Left lung (tissue), 10 donors: ENCODE results near the gene ADGRG7. TPM values are rescaled to one million over a fixed set of nuclear protein-coding genes. Genes with fewer than 3 reads are reported as not detected.

Source experiments
- ATAC-seq: fragments of 200-7000 bp; cut with Tn5 transposase; one replicate; pipeline ENCODE4 v1.9.1; 2020; ENCODE audit warnings: moderate library complexity
- DNase-seq, 4 donors: peaks; one replicate each; pipeline ENCODE4 v3.0.0-alpha.2; 2013 to 2020
- H3K27ac ChIP-seq, 2 donors: fragments of 200-600 bp; sonication (generic) in 1 of 2; one replicate each; pipeline versions ENCODE4 v1.5.0 to v1.8.0; 2020 to 2021
- H3K27me3 ChIP-seq, 2 donors: fragments of 200-600 bp; sonication (generic) in 1 of 2; one replicate each; pipeline versions ENCODE4 v1.5.0 to v1.8.0; 2020 to 2021
- H3K36me3 ChIP-seq, 2 donors: fragments of 200-600 bp; sonication (generic) in 1 of 2; one replicate each; pipeline versions ENCODE4 v1.5.0 to v1.8.0; 2020 to 2021
- H3K4me1 ChIP-seq, 2 donors: fragments of 200-600 bp; one replicate each; pipeline ENCODE4 v1.8.0; 2021
- H3K4me3 ChIP-seq, 2 donors: fragments of 200-600 bp; sonication (generic) in 1 of 2; one replicate each; pipeline versions ENCODE4 v1.5.0 to v1.8.0; 2020 to 2021; ENCODE audit warnings: mild to moderate bottlenecking in 1 of 2
- H3K9me3 ChIP-seq, 2 donors: fragments of 200-600 bp; sonication (generic) in 1 of 2; one replicate each; pipeline versions ENCODE4 v1.5.0 to v1.8.0; 2020 to 2021
- intact Hi-C, 2 donors: fragments of 100-400 bp; cut with DNase I; formaldehyde crosslinking; loops; one replicate each; pipeline versions ENCODE4 v1.11.2 to v1.14.2; 2022
- polyA plus RNA-seq, 6 donors: library from polyadenylated mRNA; unstranded; fragments of 120-200 nt; gene quantifications; one replicate each; pipeline ENCODE4 v1.2.1, GENCODE V29; 2013; ENCODE audit not compliant: insufficient read length in 6 of 6
- total RNA-seq, 2 donors: library from RNA; stranded (reverse); fragmentation: NEBNext Ultra II Directional; extraction: Animal tissue kit (Norgen Biotek cat#: 25700); gene quantifications; one replicate each; pipeline ENCODE4 v1.2.1, GENCODE V29; 2021
- TF ChIP-seq, protein P1 (sequence below), 2 donors: fragments of 200-600 bp; sonication (generic) in 1 of 2; IDR thresholded peaks; one replicate each; pipeline versions ENCODE4 v1.5.0 to v1.8.0; 2021; ENCODE audit warnings: antibody characterized with exemption in 2 of 2
- donor health status: DM: no; HTN: yes; CAD: no.
- donor health status: DM: no; HTN: no; CAD: no.

ADGRG7 gene
- total and polyA plus RNA-seq, 8 donors = not detected

DNA sequence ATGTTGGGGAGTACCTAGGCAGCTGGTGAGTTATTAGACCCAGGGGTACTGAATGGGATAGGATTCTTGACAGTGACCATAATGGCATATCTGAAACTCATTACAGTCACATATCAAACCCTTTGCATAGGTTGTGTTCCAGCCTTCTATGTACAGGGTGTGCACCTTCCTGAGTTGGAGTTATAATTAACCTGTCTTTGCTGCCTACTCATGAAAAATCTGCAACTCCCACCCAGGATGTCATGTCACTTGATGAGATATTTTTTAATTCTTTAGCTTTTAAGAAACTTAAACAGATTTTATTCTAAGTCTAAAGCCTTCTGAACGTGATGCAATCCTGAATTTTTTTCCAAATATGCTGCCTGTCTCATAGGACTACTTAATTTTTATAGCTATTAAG is 21.1 kb upstream of the ADGRG7 start:
- Histone ChIP-seq H3K36me3 (no peaks in the 10 kb centered on the region), H3K27ac (no peak overlapping the region), H3K4me3 (no peak overlapping the region), H3K27me3 (no peaks in the 10 kb centered on the region), H3K4me1 (no peaks in the 10 kb centered on the region), H3K9me3 (no peaks in the 10 kb centered on the region)
- TF ChIP-seq, protein P1, sequence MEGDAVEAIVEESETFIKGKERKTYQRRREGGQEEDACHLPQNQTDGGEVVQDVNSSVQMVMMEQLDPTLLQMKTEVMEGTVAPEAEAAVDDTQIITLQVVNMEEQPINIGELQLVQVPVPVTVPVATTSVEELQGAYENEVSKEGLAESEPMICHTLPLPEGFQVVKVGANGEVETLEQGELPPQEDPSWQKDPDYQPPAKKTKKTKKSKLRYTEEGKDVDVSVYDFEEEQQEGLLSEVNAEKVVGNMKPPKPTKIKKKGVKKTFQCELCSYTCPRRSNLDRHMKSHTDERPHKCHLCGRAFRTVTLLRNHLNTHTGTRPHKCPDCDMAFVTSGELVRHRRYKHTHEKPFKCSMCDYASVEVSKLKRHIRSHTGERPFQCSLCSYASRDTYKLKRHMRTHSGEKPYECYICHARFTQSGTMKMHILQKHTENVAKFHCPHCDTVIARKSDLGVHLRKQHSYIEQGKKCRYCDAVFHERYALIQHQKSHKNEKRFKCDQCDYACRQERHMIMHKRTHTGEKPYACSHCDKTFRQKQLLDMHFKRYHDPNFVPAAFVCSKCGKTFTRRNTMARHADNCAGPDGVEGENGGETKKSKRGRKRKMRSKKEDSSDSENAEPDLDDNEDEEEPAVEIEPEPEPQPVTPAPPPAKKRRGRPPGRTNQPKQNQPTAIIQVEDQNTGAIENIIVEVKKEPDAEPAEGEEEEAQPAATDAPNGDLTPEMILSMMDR (IDR thresholded peaks at IDR 0.05) = no peak
- intact Hi-C loops = no loop called here
- ATAC-seq (no peak), DNase-seq (no peak)

DNA sequence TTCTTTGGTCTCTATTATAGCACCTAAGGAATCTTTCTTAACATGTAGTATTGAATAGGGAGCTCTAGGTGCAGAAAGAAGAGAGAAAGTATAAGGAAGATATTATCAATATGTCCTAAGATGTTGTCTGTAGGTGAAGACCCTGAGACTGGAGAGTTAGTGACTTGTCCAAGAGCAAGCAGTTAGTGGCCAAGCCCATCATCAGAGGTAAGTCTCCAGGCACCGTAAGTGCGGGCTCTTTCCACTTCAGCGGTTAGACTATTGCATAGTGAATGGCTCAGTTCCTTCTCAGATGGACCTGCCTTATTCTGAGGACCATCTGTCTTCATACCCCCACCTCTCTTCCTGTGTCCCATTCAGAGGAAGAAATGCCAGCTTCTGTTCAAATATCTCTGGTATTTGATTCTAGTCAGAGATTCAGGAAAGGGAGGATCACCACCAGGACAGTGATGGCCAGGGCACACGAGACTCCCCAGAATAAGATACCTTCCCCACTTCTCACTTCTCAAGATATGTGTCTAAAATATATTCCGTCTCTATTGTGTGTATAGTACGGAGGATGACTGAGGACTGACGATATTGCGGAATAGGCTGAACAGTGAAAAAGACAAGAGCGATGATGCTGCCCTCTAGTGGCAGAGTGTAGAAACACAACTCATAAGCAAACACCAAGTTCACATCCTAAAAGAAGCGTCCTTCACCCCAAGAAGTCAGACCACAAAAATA is 19.1 kb upstream of the ADGRG7 start:
- Histone ChIP-seq H3K4me3 (no peak overlapping the region), H3K36me3 (no peaks in the 10 kb centered on the region), H3K9me3 (no peaks in the 10 kb centered on the region), H3K27ac (no peak overlapping the region), H3K4me1 (no peaks in the 10 kb centered on the region), H3K27me3 (no peaks in the 10 kb centered on the region)
- TF ChIP-seq, protein P1 (IDR thresholded peaks at IDR 0.05) = peak; percentile 79 to 92
- DNase-seq (peak in 2 of 4 donors; percentile 71 to 85), ATAC-seq (peak; percentile 97)
- intact Hi-C loops = loop anchor here in 1 of 2 donors (5.0 to 10.0 kb wide), 2 partner anchors 123 to 275 kb away; no protein-coding TSS in a partner anchor

DNA sequence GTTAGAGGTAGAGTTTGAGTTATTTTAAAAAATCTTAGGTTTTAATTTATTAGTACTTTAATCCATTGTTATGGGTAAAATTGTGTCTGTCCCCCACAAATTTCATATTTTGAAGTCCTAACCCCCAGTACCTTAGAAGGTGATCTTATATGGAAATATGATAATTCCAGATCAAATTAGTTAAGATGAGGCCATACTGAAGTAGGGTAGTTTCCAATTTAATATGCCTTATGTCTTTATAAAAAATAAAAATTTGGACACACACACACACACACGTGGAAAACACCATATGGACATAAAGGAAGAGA is 18.6 kb upstream of the ADGRG7 start:
- Histone ChIP-seq H3K27me3 (no peaks in the 10 kb centered on the region), H3K4me1 (no peaks in the 10 kb centered on the region), H3K4me3 (no peak overlapping the region), H3K27ac (no peak overlapping the region), H3K9me3 (no peaks in the 10 kb centered on the region), H3K36me3 (no peaks in the 10 kb centered on the region)
- intact Hi-C loops = loop anchor here in 1 of 2 donors (5.0 to 10.0 kb wide), 2 partner anchors 123 to 276 kb away; no protein-coding TSS in a partner anchor
- TF ChIP-seq, protein P1 (IDR thresholded peaks at IDR 0.05) = no peak
- no peak for DNase-seq
- ATAC-seq = no peak

DNA sequence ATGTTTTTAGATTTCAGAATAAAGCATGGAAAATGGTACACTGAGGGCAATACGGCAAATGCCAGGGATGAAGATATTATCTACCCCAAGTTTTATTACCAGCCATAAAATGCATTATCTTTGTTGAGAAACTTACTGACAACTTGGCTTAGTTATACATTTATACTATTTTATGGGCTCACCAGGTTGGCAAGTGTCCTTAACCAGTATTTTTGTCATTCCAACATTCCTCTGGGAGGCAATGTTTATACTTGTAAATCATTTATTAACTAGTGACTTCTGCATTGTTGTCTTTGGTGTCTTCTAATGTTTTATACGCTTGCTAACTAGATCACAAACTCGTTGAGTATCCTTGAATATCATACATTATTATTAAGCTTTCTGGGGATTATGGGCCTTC is 18.0 kb upstream of the ADGRG7 start:
- H3K27ac ChIP-seq = no peak overlapping the region
- ATAC-seq (no peak), DNase-seq (no peak)
- H3K27me3 ChIP-seq = no peaks in the 10 kb centered on the region
- no peaks in the 10 kb centered on the region for H3K36me3 ChIP-seq
- H3K4me1 ChIP-seq = no peaks in the 10 kb centered on the region
- intact Hi-C loops = loop anchor here in 1 of 2 donors (5.0 to 10.0 kb wide), 2 partner anchors 124 to 277 kb away; no protein-coding TSS in a partner anchor
- no peak overlapping the region for H3K4me3 ChIP-seq
- TF ChIP-seq, protein P1 (IDR thresholded peaks at IDR 0.05) = no peak
- H3K9me3 ChIP-seq = no peaks in the 10 kb centered on the region

DNA sequence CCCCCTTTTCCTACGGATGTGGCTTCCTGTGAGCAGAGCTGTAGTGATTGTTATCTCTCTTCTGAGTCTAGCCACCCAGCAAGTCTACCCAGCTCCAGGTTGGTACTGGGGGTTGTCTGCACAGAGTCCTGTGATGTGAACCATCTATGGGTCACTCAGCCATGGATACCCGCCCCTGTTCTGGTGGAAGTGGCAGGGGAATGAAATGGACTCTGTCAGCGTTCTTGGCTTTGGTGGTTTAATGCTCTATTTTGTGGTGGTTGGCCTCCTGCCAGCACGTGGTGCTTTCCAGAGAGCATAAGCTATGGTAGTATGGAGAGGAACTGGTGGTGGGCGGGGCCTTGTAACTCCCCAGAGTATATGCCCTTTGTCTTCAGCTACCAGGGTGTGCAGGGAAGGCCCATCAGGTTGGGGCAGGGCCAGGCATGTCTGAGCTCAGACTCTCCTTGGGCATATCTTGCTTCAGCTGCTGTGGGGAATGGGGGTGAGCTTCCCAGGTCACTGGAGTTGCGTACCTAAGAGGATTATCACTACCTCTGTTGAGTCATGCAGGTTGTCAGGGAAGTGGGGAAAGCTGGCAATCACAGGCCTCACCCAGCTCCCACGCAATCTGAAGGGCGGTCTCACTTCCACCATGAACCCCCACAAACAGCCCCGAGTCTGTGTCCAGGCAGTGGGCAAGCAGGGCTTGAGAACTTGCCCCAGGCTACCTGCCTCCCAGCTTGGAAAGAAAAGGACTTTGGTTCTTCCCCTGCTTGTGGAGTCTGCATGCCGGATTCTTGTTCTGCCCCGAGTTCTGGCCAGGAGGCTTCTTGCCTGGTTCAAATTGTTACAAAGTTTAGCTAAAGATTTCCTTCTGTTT is 9.0 kb upstream of the ADGRG7 start:
- Histone ChIP-seq H3K4me1 (no peaks in the 10 kb centered on the region), H3K27me3 (no peaks in the 10 kb centered on the region), H3K4me3 (no peak overlapping the region), H3K9me3 (no peaks in the 10 kb centered on the region), H3K36me3 (no peaks in the 10 kb centered on the region), H3K27ac (no peak overlapping the region)
- intact Hi-C loops = no loop called here
- no peak for ATAC-seq
- TF ChIP-seq, protein P1 (IDR thresholded peaks at IDR 0.05) = no peak
- no peak for DNase-seq
